GM04504 (cell line): ENCODE measurements around the gene PIK3R5.

Source experiments
- DNase-seq: peaks from one replicate; pipeline ENCODE4 v3.0.0-alpha.2; 2012; ENCODE audit warnings: low read depth

PIK3R5 gene

DNA sequence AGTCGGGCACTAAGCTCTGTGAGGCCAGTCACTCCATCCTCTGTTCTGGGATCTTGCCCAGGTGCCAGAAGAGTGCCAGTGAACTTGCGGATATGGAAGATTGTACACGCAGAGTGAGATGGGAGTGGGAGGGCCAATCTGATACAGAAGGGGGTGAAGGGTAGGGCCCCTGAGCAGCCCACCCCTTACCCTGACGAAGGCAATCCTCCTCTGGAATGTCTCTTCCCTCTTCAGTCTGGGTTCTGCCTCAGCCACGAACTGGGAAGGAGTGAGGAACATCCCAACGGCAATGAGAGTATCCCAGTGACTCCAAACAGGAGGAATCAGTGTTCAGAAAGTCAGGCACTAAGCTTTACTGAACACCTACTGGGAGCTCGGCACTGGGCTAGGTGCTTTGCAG, 86.1 kb downstream of the PIK3R5 start:
- no peak for DNase-seq

DNA sequence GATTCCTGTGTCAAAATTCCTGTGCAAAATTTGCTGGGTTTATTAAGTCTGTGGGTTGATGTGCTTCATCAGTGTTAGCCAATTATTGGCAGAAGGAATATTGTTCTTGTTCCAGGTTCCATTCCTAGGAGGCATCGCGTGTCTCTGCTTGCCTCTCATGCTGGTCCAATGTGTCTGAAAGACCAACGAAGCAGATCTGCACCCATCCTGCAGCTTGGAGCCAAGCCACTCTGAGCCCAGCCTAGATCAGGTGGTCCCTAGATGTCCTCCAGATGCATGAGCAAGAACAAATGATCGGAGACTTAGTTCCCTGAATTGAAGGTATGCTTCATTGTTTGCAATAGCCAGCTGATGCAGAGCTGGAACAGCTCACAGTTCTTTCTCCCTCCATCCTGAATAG, 87.5 kb downstream of the PIK3R5 start:
- DNase-seq = no peak

DNA sequence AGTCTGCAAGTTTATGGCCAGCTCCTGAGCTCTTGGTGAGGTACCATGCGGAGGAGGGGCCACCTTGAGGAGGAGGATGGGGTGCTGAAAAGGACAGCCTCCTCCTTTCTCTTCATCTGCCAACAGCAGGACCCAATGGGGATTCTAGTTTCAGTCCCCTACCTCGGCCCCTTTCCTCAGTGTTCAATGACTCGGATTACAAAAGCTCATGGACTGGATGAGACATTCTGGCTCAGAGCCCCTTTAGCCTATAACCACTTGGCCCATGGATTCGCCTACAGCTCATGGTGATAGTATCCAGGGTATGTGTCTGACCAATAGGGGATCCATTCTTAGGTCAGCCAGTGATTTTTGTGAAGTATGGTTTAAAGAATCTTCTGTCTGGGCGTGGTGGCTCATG, 89.5 kb downstream of the PIK3R5 start:
- no peak for DNase-seq

DNA sequence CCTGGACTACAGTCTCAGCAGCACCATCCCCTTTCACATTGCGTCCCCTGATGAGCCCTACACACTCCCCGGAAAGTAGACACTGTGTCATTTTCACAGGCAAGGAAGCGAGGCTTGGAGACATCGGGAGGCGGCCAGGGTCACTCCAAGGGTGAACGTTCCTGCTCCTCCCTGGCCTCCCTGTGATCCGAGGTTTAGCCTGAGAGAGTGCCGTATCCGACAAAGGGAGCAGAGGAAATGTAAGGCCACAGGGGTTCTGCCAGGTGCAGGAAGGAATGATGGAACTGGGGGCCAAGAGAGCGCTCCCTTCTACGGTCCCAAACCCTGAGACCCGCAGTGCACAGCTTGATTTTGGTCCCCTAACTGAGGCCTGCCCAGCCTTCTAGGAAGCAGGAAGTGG, 90.1 kb downstream of the PIK3R5 start:
- no peak for DNase-seq

DNA sequence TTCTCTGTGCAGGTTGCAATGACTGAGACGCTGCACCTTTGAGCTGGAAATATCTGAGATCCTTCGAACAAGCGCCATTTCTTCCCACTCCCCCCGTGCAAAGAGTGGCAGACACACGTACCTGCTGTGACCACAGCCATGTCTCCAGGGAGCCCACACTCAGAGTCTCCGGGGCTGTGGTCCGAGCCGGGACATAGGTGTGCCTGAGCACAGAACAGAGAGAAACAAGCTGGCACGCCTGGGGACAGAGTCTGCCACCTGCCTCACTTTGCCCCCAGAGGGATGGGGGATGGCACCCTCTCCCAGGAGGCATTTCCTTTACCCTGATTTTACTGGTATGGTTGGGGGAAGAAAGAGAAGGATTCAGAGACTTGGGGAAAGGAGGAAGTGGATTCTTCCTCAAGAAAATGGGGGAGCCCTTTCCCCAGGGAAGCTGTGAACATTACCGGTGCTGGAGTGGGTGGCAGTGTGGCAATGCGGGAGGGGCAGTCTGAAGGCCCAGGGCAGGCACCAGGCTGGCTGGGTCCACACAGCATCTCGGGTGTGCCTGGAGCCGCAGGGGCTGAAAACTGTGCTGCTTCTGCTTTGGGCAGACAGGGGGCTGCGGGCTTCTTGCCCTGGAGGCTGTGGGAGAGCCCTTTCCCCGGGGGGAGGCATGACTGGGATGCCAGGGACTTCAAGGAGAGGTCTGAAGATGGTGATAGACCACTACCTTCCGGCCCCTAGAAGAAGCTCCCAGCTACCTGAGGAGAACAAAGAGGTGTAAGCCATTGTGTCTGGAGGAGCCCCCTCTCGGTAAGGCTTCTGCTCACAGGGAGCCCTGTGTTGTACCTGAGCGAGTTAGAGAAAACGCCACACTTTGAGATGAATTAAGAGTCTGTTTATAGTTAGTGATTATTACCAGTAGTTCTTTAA, 91.4 kb downstream of the PIK3R5 start:
- DNase-seq = no peak

DNA sequence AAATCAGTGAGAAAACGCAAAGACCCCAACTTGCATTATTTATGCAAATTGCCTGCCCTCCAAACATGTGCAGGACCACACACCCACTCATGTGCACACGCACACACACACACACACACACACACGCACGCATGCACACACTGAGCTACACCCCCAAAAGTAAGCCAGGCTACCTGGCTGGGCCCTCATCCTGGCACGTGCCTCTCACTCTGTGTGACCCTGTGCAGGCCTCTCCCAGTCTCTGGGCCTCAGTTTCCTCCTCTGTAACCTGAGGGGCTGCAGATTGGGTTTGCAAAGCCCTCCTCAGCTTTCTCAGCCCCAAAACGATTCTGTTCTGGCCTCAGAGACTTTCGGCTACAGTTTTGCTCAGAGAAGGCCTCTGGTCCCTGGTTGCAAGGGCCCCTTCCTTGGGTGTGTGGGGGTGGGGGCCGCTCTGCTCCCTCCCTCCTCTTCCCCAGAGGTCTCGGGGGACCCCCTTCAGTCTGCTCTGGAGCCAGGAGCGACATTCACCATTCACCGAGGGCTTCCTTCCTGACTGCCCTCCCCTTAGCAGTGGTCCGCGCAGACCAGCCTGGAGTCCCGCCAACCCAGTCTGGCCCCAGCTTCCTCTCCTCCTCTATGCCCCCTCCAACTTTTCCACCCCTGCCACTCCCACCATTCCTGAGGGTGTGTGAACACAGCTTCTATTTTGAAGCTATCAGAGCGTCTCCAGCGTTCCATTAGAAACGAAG, 92.6 kb downstream of the PIK3R5 start:
- DNase-seq = no peak

GRCh38 chr17:8872036-8872704, 93.3 kb downstream of the PIK3R5 start:
- DNase-seq = no peak

DNA sequence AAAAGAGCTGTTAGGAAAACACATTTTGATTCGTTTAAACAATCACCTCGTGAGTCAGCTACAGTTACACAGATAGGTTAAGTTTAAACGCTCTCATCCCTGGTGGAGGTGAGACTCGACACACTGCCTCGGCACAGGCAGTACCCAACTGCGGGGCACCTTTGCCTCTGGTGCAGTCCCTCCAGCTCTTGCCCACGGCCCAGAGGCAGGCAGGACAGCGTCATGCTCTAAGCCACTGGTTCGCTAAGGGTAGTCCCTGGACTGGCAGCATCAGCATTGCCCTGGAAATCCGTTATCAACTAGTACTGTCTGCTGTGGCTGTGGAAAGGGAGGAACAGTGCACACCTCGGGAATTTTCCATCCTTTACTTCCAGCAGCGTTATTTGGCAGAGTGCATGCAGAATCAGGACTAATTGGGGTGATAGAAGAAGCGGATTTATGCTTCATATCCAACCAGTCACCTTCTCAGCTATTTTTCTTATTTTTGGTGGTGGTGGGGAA, 94.4 kb downstream of the PIK3R5 start:
- DNase-seq = no peak

- DNase-seq = no peak
Measured at GRCh38 chr17:8870406-8871040, 95.0 kb downstream of the PIK3R5 start.

DNA sequence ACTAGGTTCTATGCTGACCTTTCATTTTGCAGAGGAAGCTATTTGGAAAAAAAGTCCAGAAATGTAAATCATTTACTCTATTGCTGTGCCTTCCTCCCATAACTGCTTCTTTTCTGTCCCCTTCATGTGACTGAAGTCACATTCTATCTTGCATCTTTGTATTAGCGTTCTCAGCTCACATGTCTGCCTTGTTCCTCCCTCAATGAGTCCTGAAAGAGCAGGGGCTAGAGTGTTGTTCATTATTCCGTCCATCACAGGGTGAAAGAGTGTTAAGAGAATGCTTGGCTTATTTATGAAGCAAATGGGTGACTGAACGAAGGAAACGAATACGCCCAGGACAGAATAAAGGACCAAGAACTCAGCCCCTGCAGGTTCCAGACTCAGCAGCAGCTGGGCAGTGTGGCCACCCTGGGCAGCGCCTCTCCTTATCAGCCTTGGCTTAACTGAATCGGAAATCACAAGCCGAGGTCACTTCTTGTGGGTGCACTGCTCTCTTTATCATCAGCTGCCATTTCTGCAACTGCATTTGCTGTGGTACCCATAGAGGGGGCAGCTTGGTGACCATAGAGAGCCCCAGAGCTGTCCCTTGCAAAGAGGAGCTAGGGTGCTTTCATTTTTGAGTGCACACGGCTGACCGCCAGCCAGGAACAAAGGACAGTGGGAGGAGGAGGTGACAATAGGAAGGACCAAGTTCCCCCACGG, 96.2 kb downstream of the PIK3R5 start:
- no peak for DNase-seq

- no peak for DNase-seq
Measured at GRCh38 chr17:8868529-8868951, 97.0 kb downstream of the PIK3R5 start.

- DNase-seq = no peak
Measured at GRCh38 chr17:8868092-8868491, 97.4 kb downstream of the PIK3R5 start.

GRCh38 chr17:8867361-8867981, 98.0 kb downstream of the PIK3R5 start, which contains the start of gene PIK3R6:
PIK3R6 (minus strand) TSS chr17:8867674; CDS start chr17:8849794, 17,880 bp downstream.
- no peak for DNase-seq

DNA sequence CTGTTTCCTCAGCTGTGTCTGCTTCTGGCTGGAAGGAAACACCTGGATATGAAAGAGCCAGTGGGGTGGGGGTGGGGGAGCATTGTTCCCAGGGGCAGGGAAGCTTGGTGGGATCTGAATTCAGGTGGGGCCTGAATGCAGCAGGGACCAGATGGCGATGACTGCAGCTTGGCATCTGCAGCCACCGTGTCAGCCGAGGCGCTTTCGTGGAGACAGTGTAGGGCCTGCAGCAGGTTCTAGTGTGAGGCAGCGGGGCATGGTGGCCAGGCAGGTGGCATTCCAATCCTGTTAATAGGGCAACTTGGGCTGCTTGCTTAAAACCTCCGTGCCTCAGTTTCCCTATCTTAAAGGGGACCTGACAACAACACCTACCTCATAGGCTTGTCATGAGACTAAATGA, 99.7 kb downstream of the PIK3R5 start:
- DNase-seq = no peak

- no peak for DNase-seq
Measured at GRCh38 chr17:8865385-8865784, 100.1 kb downstream of the PIK3R5 start.

DNA sequence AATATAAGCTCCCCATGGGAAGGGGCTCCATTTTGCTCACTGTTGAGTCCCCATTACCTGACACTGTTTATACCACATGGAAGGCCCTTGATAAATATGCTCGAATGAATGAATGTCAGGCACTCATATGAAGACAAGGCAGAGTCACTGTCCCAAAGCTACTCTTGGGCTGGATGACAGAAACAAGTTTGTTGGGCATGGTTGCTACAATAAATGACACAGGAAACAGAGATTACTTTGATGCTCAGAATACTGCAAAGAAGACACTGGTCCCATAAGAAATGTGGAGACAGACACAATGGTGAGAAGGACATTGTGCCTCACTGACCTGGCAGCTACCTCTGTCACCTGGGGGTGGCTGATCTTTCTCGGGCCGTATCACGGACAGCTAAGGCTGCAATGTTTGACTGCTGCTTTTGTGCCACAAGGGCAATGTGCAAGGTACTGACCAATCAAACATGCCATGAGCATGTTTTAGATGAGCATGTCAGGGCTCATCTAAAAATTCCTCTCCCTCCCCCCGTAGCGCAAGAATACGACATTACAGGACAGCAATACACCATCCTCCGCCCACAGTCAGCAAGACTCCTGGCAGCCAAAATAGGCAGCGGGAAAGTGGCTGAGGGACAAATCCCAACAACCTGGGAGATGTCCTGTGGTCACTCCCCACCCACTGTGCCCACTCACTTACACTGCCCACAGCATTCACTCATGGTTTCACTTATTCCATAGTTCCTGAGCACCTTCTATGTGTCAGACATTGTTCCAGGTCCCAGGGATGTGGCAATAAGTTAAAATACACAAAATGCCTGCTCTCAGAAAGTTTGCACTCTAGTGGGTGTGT, 103.1 kb downstream of the PIK3R5 start:
- DNase-seq = no peak

GRCh38 chr17:8861495-8862181, 103.9 kb downstream of the PIK3R5 start:
- DNase-seq = no peak

DNA sequence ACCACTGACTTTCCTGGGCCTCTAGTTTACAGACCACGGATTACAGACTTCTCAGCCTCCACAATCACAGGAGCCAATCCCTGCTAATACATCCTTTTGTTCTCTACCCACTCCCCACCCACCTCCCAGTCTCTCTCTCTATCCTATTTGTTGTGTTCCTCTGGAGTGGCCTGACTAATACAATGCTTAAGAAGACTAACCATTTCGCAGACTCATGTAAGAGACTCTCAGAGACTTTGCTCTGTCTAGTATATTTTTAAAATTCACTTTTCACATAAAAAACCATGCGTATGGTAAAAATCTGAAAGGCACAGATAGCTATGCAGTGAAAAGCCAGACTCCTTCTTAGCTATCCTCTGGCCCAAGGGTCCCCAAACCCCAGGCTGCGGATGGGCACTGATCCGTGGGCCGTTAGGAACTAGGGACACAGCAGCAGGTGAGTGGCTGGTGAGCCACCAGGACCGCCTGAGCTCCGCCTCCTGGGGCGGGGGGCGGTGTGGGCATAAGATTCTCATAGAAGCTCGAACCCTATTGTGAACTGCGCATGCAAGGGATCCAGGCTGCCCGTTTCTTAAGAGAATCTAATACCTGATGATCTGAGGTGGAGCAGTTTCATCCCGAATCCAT, 105.6 kb downstream of the PIK3R5 start:
- no peak for DNase-seq
